OCI-LY7 (cell line): ENCODE data around the gene MAP2K1.

Experiments
- EZH2phosphoT487 ChIP-seq: fragments of 200-600 bp; sonication (generic); IDR thresholded peaks from 2 replicates; pipeline ENCODE4 v1.6.1; 2018; ENCODE audit warnings: low read depth, borderline replicate concordance, mild to moderate bottlenecking, mixed run types, antibody characterized with exemption, low read length, moderate library complexity, mixed read lengths
- TF ChIP-seq, protein P1 (sequence below): fragments of 200-600 bp; sonication (generic); conservative IDR thresholded peaks from 2 replicates; pipeline ENCODE4 v1.5.1; 2014; ENCODE audit warnings: mild to moderate bottlenecking, antibody characterized with exemption, low read length, moderate library complexity, mixed read lengths

DNA sequence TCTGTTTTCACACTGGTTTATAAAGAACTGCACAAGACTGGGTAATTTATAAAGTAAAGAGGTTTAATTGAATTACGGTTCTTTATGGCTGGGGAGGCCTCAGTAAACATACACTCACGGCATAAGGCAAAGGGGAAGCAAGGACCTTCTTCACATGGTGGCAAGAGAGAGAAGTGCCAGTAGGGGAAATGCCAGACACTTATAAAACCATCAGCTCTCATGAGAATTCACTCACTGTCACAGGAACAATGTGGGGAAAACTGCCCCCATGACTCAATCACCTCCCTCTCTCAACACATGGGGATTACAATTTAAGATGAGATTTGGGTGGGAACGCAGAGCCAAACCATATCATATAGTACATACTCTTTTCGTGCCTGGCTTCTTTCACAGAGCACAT, 42.4 kb downstream of the MAP2K1 start:
- TF ChIP-seq, protein P1, sequence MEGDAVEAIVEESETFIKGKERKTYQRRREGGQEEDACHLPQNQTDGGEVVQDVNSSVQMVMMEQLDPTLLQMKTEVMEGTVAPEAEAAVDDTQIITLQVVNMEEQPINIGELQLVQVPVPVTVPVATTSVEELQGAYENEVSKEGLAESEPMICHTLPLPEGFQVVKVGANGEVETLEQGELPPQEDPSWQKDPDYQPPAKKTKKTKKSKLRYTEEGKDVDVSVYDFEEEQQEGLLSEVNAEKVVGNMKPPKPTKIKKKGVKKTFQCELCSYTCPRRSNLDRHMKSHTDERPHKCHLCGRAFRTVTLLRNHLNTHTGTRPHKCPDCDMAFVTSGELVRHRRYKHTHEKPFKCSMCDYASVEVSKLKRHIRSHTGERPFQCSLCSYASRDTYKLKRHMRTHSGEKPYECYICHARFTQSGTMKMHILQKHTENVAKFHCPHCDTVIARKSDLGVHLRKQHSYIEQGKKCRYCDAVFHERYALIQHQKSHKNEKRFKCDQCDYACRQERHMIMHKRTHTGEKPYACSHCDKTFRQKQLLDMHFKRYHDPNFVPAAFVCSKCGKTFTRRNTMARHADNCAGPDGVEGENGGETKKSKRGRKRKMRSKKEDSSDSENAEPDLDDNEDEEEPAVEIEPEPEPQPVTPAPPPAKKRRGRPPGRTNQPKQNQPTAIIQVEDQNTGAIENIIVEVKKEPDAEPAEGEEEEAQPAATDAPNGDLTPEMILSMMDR = no peak
- TF ChIP-seq EZH2phosphoT487 = no peak
